IPS-15b (cell line): ENCODE measurements around the gene CORO2B.

Experiments
- H3K27me3 ChIP-seq: one replicate; pipeline ENCODE4 v1.6.1; 2013; ENCODE audit warnings: low read length; ENCODE audit not compliant: control insufficient read depth, insufficient read depth
- H3K36me3 ChIP-seq: one replicate; pipeline ENCODE4 v1.6.1; 2013; ENCODE audit warnings: low read length; ENCODE audit not compliant: control insufficient read depth, insufficient read depth
- H3K4me1 ChIP-seq: one replicate; pipeline ENCODE4 v1.6.1; 2013; ENCODE audit warnings: mild to moderate bottlenecking, low read length; ENCODE audit not compliant: control insufficient read depth, insufficient read depth
- H3K4me3 ChIP-seq: one replicate; pipeline ENCODE4 v1.5.1; 2013; ENCODE audit warnings: low read depth, low read length
- H3K9ac ChIP-seq: one replicate; pipeline ENCODE4 v1.6.1; 2013; ENCODE audit warnings: low read depth, mild to moderate bottlenecking, low read length
- H3K9me3 ChIP-seq: one replicate; pipeline ENCODE4 v1.6.1; 2013; ENCODE audit warnings: mild to moderate bottlenecking, low read length; ENCODE audit not compliant: control insufficient read depth, insufficient read depth

CORO2B gene

DNA sequence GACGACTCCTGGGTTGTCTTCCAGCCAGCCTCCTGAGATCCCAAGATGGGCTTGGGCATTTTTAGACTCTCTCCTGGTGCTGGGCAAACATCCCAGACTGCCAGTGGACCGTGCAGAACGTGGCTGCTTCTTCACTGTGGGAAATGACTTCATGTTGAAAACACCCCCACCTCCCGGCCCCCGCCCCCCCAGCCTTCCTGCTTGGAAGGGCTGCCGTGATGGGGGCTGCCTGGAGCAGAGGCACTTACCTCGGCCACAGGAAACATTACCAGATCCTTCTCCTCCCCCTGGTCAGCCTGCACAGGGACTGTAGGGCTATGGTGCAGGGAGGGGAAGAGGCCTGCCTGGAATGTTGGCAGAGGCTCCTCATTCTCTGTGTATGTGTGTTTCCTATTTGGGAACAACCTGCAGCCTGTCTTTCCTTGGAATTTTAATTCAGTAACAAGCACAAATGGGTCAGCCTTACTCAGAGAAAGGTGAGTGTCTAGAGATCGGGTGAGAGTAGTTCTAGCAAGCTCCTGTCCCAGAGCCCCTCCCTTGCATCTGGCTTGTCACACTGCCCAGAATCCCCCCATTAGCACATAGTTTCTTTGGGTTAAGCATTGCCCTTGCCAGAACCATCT is 151.1 kb downstream of the CORO2B start:
- Histone ChIP-seq H3K27me3 (no peaks in the 10 kb centered on the region), H3K9ac (no peak overlapping the region), H3K36me3 (no peaks in the 10 kb centered on the region), H3K4me1 (no peaks in the 10 kb centered on the region), H3K9me3 (no peaks in the 10 kb centered on the region), H3K4me3 (no peak overlapping the region)

DNA sequence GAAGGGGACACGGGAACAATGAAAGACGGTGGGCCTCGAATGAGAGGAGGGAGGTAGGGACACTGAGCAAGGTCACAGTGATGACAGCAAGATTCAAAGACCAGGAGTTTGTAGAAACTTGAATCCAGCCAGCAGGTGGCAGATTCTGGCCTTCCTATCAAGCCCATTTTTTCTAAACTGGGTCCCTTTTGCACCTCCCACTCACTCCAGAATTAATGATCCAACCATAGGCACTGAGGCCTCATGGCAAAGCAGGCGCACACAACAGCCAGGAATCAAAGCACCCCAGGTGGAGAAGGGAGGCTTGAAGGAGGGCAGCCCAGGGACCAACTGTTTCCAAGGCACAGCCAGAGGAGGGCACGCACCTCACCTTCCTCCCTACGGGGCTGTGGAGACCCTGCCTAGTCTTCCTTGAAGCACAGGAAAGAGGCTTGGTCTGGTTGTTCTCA is 151.7 kb downstream of the CORO2B start:
- no peaks in the 10 kb centered on the region for H3K4me1 ChIP-seq
- no peaks in the 10 kb centered on the region for H3K36me3 ChIP-seq
- no peaks in the 10 kb centered on the region for H3K27me3 ChIP-seq
- no peak overlapping the region for H3K4me3 ChIP-seq
- no peaks in the 10 kb centered on the region for H3K9me3 ChIP-seq
- no peak overlapping the region for H3K9ac ChIP-seq

DNA sequence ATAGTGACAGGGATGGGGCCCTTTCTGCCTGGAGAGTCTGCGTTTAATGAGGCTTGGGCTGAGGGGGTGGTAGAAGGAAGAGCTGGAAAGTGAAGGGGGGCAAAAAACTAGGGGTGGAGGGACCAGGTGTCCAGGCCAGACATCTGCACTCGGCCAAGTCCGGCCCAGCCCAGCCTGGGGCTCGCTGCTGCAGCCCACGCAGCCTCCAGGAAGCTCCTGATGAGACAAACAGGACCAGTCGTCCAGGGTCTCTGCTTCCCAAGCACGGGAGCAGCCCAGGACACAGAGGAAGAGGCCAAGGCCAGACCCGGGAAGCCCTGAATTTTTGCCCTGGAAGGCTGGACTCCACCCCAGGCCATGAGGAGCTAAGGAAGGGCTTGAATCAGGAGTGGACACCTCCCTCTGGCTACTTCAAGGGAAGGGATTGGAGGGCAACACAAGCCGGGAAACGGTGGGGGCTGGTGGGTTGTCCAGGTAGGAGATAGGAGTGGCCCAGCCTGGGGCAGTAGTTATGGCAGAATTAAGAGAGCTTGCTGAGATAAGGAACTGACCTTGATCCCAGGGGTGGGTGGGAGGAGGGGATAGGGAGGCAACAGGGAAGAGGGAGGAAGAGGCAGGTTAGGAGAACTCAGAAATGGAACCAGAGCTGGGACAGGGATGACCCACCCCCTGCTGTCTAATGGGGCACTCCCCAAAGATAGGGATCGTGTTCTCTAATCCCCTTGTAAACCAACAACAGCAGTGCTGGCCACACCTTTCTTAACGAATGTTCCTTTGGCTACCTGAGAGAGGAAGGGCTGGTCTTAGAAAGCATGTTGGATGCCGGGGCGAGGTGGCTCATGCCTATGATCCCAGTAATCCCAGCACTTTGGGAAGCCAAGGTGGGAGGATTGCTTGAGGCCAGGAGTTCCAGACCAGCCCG is 152.4 kb downstream of the CORO2B start:
- H3K27me3 ChIP-seq = no peaks in the 10 kb centered on the region
- no peaks in the 10 kb centered on the region for H3K4me1 ChIP-seq
- no peaks in the 10 kb centered on the region for H3K9me3 ChIP-seq
- H3K36me3 ChIP-seq = no peaks in the 10 kb centered on the region
- H3K9ac ChIP-seq = no peak overlapping the region
- H3K4me3 ChIP-seq = no peak overlapping the region

DNA sequence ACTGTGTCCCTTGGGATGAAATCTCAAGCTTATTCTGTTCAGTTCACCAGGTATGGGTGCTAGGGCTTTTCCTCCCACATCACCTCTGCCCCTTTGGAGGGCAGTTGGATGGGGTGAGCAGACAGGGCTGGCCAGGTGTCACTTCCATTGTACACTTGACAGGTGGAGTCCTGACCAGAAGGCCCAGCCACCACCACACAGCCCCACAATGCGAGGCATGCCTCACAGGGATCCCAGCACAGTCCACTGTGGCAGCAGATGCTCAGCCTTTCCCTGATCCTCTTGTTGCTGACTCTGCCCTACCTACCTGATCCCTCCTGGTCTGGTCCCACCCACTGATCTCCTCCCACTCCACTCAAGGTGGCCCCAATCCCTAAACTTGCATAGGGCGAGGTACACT is 153.7 kb downstream of the CORO2B start:
- H3K9me3 ChIP-seq = no peaks in the 10 kb centered on the region
- H3K9ac ChIP-seq = no peak overlapping the region
- H3K36me3 ChIP-seq = no peaks in the 10 kb centered on the region
- no peaks in the 10 kb centered on the region for H3K4me1 ChIP-seq
- H3K4me3 ChIP-seq = no peak overlapping the region
- H3K27me3 ChIP-seq = no peaks in the 10 kb centered on the region

DNA sequence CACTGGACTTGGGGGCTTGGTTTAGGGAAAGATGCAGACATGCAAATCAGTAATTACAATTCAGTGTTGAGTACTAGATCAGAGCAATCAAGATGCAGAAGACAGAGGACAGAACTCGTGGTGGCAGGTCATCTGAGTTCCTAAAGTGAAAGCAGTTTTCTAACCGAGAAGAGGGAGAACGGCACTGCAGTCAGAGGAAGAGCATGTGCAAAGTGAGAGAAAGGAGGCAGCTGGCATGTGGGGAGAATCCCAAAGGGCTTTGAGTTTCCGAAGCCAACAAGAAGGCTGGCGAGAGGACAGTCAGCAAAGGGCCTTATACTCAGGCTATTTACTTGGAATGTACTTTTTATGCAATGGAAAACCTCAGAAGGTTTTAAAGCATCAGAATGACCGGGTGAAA is 154.9 kb downstream of the CORO2B start:
- Histone ChIP-seq H3K4me3 (no peak overlapping the region), H3K27me3 (no peaks in the 10 kb centered on the region), H3K36me3 (no peaks in the 10 kb centered on the region), H3K9ac (no peak overlapping the region), H3K9me3 (no peaks in the 10 kb centered on the region), H3K4me1 (no peaks in the 10 kb centered on the region)

DNA sequence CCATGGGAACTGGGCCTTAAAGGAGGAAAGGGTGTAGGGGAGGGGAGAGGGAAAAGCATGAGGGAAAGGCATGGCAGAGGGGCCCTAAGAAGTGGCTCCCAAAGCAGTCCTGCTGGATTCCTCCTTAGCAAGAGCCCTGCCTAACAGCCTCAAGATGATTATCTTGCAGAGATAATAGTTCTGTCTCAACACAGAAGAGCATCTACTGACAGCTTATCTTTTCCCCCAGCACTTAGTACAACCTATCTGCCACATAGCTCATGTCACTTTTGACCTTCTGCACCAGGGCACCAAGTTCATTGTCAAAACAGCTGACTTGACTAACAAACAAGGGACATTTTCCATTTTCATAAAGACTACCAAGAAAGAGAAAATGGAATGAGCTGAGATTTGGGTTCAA is 155.6 kb downstream of the CORO2B start:
- Histone ChIP-seq H3K4me3 (no peak overlapping the region), H3K9ac (no peak overlapping the region), H3K9me3 (no peaks in the 10 kb centered on the region), H3K4me1 (no peaks in the 10 kb centered on the region), H3K27me3 (no peaks in the 10 kb centered on the region), H3K36me3 (no peaks in the 10 kb centered on the region)

DNA sequence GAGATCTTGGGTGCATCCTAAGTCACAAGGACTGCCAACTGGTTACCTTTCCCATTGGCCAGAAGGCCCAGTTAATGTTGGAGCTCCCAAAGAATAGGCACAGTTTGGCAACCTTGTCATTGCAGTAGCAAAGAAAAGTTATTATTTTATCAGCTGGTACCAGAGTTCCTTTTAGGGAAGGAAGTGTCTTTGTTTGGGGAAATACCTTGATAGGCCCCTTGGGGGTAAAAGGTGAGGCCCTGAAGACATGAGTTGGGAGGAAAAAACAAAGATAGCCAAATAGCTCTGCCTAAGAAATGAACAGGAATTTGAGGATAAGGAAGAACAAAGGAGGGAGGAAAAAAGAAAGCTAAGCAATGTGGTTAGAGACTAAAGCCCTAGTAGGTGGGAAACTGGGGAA is 156.1 kb downstream of the CORO2B start:
- H3K27me3 ChIP-seq = no peaks in the 10 kb centered on the region
- H3K36me3 ChIP-seq = no peaks in the 10 kb centered on the region
- no peak overlapping the region for H3K9ac ChIP-seq
- no peaks in the 10 kb centered on the region for H3K4me1 ChIP-seq
- no peak overlapping the region for H3K4me3 ChIP-seq
- no peaks in the 10 kb centered on the region for H3K9me3 ChIP-seq

DNA sequence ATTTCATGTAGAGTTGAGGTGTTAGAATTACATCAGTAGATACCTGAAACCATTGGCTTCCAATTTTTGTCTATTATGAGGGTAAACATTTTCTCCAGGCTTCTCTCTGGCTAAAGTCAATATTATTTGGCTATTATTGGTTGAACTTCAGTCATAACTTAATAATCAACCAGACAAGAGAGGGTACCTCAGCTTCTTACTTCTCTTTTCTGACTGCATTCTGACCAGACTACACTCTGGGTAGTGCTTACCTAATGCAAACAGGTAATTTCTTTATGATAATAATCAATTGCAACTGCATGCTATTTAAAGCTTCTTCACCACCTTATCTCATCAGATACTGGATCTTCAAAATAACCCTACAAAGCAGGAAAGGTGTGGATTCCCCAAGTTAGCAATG is 156.8 kb downstream of the CORO2B start:
- H3K9ac ChIP-seq = no peak overlapping the region
- no peaks in the 10 kb centered on the region for H3K27me3 ChIP-seq
- H3K4me3 ChIP-seq = no peak overlapping the region
- H3K4me1 ChIP-seq = no peaks in the 10 kb centered on the region
- H3K36me3 ChIP-seq = no peaks in the 10 kb centered on the region
- no peaks in the 10 kb centered on the region for H3K9me3 ChIP-seq

DNA sequence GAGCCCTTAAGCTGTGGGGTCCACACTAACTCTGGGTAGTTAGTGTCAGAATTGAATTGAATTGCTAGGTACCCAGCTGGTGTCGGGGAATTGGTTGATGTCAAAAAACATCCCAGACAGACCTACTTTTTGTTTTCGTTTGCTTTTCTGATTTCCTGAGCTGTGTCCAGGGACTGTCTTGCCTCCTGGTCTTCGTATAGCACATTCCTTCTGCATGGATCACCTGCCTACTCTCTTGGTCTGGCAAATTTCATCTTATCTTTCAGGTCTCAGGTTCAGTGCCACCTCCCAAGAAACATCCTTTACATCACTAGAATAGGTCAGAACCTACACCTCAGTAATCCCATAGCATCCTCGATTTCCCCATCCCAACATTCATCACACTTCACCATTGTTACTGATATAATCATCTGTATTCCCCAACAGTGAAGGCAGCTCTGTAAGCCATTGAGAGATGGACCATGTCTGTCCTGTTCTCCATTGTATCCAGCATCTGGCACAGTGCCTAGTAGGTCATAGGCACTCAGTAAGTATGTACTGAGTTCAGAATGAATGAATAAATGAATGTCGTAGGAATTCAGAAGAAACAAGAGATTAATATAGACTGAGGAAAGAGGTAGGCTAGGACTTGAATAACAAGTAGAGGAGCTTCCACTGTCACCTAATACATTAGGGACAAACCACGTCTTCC is 160.7 kb downstream of the CORO2B start:
- Histone ChIP-seq H3K9ac (no peak overlapping the region), H3K36me3 (no peaks in the 10 kb centered on the region), H3K9me3 (no peaks in the 10 kb centered on the region), H3K4me3 (no peak overlapping the region), H3K27me3 (no peaks in the 10 kb centered on the region), H3K4me1 (no peaks in the 10 kb centered on the region)

DNA sequence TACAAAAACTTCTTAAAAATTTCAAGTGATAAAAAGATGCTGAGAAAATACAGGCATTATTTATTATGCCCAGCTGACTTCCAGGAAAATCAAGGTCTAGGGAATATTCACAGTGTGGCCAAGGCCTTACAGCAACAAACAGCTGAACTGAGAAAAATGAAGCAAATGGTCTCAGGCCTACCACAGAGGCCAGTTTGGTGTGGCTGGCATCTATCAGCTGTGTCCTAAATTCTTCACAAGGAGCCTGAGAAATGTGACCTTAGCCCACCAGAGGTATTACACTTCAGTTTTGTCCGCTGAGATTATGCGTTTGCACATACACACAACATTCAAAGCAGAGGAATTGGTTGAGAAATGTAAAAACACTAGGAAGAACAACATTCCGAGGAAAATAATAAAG is 164.5 kb downstream of the CORO2B start:
- H3K27me3 ChIP-seq = no peaks in the 10 kb centered on the region
- no peak overlapping the region for H3K4me3 ChIP-seq
- H3K9me3 ChIP-seq = no peaks in the 10 kb centered on the region
- H3K36me3 ChIP-seq = no peaks in the 10 kb centered on the region
- no peaks in the 10 kb centered on the region for H3K4me1 ChIP-seq
- H3K9ac ChIP-seq = no peak overlapping the region

DNA sequence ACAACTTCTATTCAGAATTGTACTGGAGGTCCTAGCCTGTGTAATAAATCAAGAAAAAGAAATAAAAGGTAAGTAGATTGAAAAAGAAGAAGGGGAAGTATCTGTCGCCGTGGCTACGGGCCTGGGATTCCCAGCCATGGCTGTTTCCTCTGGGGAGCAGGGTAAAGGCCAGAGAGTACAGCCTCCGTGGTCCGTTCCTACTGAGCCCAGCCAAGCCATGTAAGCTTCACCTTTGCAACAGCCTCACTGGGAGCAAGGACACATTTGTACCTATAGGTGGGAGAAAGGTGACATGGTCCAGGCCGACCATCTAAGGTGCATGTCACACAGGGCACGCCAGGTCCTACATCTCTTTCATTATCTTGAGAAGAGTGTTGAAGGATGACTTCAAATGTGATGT is 170.6 kb downstream of the CORO2B start:
- H3K9ac ChIP-seq = no peak overlapping the region
- H3K4me1 ChIP-seq = no peaks in the 10 kb centered on the region
- H3K36me3 ChIP-seq = no peaks in the 10 kb centered on the region
- H3K4me3 ChIP-seq = no peak overlapping the region
- no peaks in the 10 kb centered on the region for H3K9me3 ChIP-seq
- H3K27me3 ChIP-seq = no peaks in the 10 kb centered on the region

DNA sequence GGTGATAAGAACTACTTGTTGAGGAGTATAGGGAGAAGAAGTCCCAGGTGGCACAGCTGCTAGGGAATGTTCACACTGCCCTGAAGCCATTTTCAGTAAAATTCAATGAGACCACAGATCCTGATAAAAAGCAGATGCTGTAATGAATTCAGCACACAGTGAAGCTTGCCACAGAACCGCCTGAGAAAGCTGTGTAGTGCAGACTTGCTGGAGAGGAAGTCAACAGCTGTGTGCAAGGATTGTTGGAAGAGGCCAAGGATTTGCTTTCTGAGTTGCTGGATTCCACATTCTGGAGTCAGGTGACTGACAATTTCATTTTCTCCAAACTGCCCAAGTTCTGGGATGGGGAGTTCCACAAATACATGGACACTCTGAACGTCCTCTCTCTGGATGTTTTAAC is 171.0 kb downstream of the CORO2B start:
- Histone ChIP-seq H3K36me3 (no peaks in the 10 kb centered on the region), H3K9me3 (no peaks in the 10 kb centered on the region), H3K4me1 (no peaks in the 10 kb centered on the region), H3K27me3 (no peaks in the 10 kb centered on the region), H3K9ac (no peak overlapping the region), H3K4me3 (no peak overlapping the region)
